ENCODE data around the gene ALG8. TPM values are rescaled to one million over a fixed set of nuclear protein-coding genes. Genes with fewer than 3 reads are reported as not detected.

ALG8 gene
- total and polyA plus RNA-seq, 2 of the 8 experiments (the other 6 are each of a cell fraction or from before 2014, with no cell fraction given), result 66.7 to 84.3 TPM

GRCh38 chr11:78078218-78079167 lies 60.9 kb downstream of the ALG8 start:
- peaks cover 0 to 9% (median 3%) of the 10 kb centered on the region in 4 experiments; a peak in 2 of 7 replicates for H3K4me1 ChIP-seq (replicated peaks in 1 of 4; ENCODE audit: control insufficient read depth in 3 of 4, insufficient read depth in 4 of 4, low read length in 3 of 4)
- peaks cover 3 to 11% of the 10 kb centered on the region in 2 experiments for H4K20me1 ChIP-seq (replicated peaks in 1 of 2; ENCODE audit: control insufficient read depth in 1 of 2, insufficient read depth in 2 of 2, low read length in 2 of 2)
- H2AK5ac ChIP-seq (ENCODE audit: low read depth, low read length), result no peak overlapping the region
- H3K56ac ChIP-seq (replicated peaks; ENCODE audit: insufficient read length, low read depth, low read length), result no peak overlapping the region
- no peaks in the 10 kb centered on the region for H3K27me3 ChIP-seq (replicated peaks in 1 of 4; ENCODE audit: control insufficient read depth in 3 of 4, extremely low read depth in 1 of 4, insufficient read depth in 3 of 4, low read length in 3 of 4)
- peaks cover 20 to 47% of the 10 kb centered on the region in 2 experiments for H3K79me2 ChIP-seq (ENCODE audit: control insufficient read depth in 1 of 2, insufficient read depth in 2 of 2, low read length in 2 of 2)
- H2BK12ac ChIP-seq (ENCODE audit: low read depth, low read length), result no peak overlapping the region
- H2BK5ac ChIP-seq (ENCODE audit: low read depth, low read length), result 0 out of 2 replicates have a peak overlapping the region, but pooled peaks have one; percentile 11
- 52% methylated on average over 19 of the region's 21 CpGs; no CpG with 5 or more reads in 1 of the 2 experiments for WGBS, 2 experiments (ENCODE audit: extremely low coverage in 1 of 2, insufficient coverage in 1 of 2, insufficient read length in 1 of 2, insufficient replicate concordance in 2 of 2, low coverage in 1 of 2, low lambda C conversion rate in 2 of 2, missing lambda C conversion rate in 1 of 2)
- no peak overlapping the region for H4K5ac ChIP-seq (ENCODE audit: insufficient read length, low read depth, low read length)
- peaks cover 23% of the 10 kb centered on the region for H3K79me1 ChIP-seq (ENCODE audit: low read depth, low read length)
- CTCF ChIA-PET (ENCODE audit: partially characterized antibody), result interaction anchor here (0.7 to 2.2 kb wide), 7 partner anchors 9 to 52 kb away, joined by 3 to 12 read pairs (median 3); no protein-coding TSS in a partner anchor
- no peak overlapping the region for H4K8ac ChIP-seq (ENCODE audit: extremely low read depth, insufficient read depth, low read length)
- no peak overlapping the region for H3K14ac ChIP-seq (ENCODE audit: insufficient read length)
- peaks cover 0 to 2% (median 0%) of the 10 kb centered on the region in 4 experiments; a peak in 3 of 8 replicates for H3K36me3 ChIP-seq (ENCODE audit: control insufficient read depth in 2 of 4, insufficient read depth in 4 of 4, low read length in 3 of 4)
- H3K27ac ChIP-seq (ENCODE audit: low read depth, low read length), result no peak overlapping the region
- no peak overlapping the region for H3K18ac ChIP-seq (ENCODE audit: extremely low read depth, low read length)
- H3K9ac ChIP-seq (replicated peaks in 1 of 4; ENCODE audit: extremely low read depth in 1 of 4, low read depth in 3 of 4, low read length in 3 of 4), result peak overlapping the region in 2 of 4 experiments; percentile 85 to 91; a peak in 3 of 7 replicates
- FAIRE-seq, result no peak
- H2BK15ac ChIP-seq (ENCODE audit: low read length), result no peak overlapping the region
- DNase-seq (ENCODE audit: low read depth in 1 of 2, low spot score in 2 of 2), result peak in 1 of 2 experiments; percentile 48
- H3K4me3 ChIP-seq (ENCODE audit: extremely low read depth in 1 of 4, insufficient read depth in 2 of 4, low read depth in 3 of 4, low read length in 4 of 4), result peak overlapping the region; percentile 84 to 96 (median 92)
- H3K4ac ChIP-seq (replicated peaks; ENCODE audit: insufficient read length, low read depth, low read length), result no peak overlapping the region
- no peak overlapping the region for H4K91ac ChIP-seq (replicated peaks; ENCODE audit: insufficient read length, low read length)
- peaks cover 5% of the 10 kb centered on the region; the same call in 1 of the 2 replicates for H3K23me2 ChIP-seq (ENCODE audit: low read depth, low read length)
- H3K9me3 ChIP-seq (ENCODE audit: insufficient read depth in 2 of 2, low read depth in 1 of 2, low read length in 1 of 2), result no peaks in the 10 kb centered on the region
- H2BK20ac ChIP-seq (ENCODE audit: low read length), result no peak overlapping the region
- no peak overlapping the region for H2AFZ ChIP-seq (ENCODE audit: low read length)
- H3K4me2 ChIP-seq (ENCODE audit: insufficient read depth in 1 of 2, low read depth in 2 of 2, low read length in 2 of 2), result peak overlapping the region; percentile 70 to 99
- no peak overlapping the region for H3K23ac ChIP-seq (ENCODE audit: insufficient read length)
- H2BK120ac ChIP-seq (replicated peaks; ENCODE audit: low read depth, low read length), result no peak overlapping the region
- POLR2A ChIA-PET (ENCODE audit: partially characterized antibody), result interaction anchor here (0.8 to 3.6 kb wide), 16 partner anchors 9 to 115 kb away, joined by 3 to 18 read pairs (median 4); partner anchors contain the start of genes ALG8 and INTS4
- TF ChIP-seq PHF8 (conservative IDR thresholded peaks at IDR 0.05; ENCODE audit: low read depth, low read length), result no peak
- TF ChIP-seq MAX (IDR thresholded peaks at IDR 0.05), result no peak
- TF ChIP-seq JUND (IDR thresholded peaks at IDR 0.05; ENCODE audit: low read length), result no peak
- no peak for TF ChIP-seq SP4 (IDR thresholded peaks at IDR 0.05; ENCODE audit: low read length)
- TF ChIP-seq RFX5 (IDR thresholded peaks at IDR 0.05; ENCODE audit: borderline replicate concordance, low read depth, low read length), result no peak
- no peak for TF ChIP-seq BACH1 (IDR thresholded peaks at IDR 0.05; ENCODE audit: low read length)
- TF ChIP-seq SIX5 (IDR thresholded peaks at IDR 0.05; ENCODE audit: low read depth, low read length), result no peak
- no peak for TF ChIP-seq CTBP2 (IDR thresholded peaks at IDR 0.05; ENCODE audit: borderline replicate concordance, insufficient read depth, insufficient read length, low read length)
- no peak for TF ChIP-seq TAF7 (optimal IDR thresholded peaks at IDR 0.05; ENCODE audit: borderline replicate concordance, low read depth, low read length)
- TF ChIP-seq TAF1 (IDR thresholded peaks at IDR 0.05; ENCODE audit: low read depth, low read length), result no peak
- TF ChIP-seq SP1 (IDR thresholded peaks at IDR 0.05; ENCODE audit: low read depth, low read length), result no peak
